Rectal smooth muscle tissue (tissue), 1 donor: Measurements from ENCODE around the gene CCP110.
A peak's percentile ranks its signal among the peaks of the same experiment; 100 is the strongest.

Experiments
- H3K27ac ChIP-seq: one replicate; pipeline ENCODE4 v1.7.0; 2013; ENCODE audit warnings: low read depth, low read length, inconsistent platforms
- H3K27me3 ChIP-seq: one replicate; pipeline ENCODE4 v1.7.0; 2013; ENCODE audit warnings: low read length; ENCODE audit not compliant: control insufficient read depth, insufficient read depth
- H3K36me3 ChIP-seq: one replicate; pipeline ENCODE4 v1.7.0; 2013; ENCODE audit warnings: low read length; ENCODE audit not compliant: control insufficient read depth, insufficient read depth
- H3K4me1 ChIP-seq: one replicate; pipeline ENCODE4 v1.7.0; 2013; ENCODE audit warnings: low read length; ENCODE audit not compliant: control insufficient read depth, insufficient read depth
- H3K4me3 ChIP-seq: one replicate; pipeline ENCODE4 v1.7.0; 2013; ENCODE audit warnings: low read length
- H3K9ac ChIP-seq: one replicate; pipeline ENCODE4 v1.7.0; 2013; ENCODE audit warnings: low read length

Gene CCP110

GRCh38 chr16:19518388-19518787 is 5.4 kb upstream of the CCP110 start:
- Histone ChIP-seq H3K27ac (no peak overlapping the region), H3K4me1 (peaks cover 3% of the 10 kb centered on the region), H3K36me3 (peaks cover 3% of the 10 kb centered on the region), H3K9ac (no peak overlapping the region), H3K4me3 (no peak overlapping the region), H3K27me3 (no peaks in the 10 kb centered on the region)

DNA sequence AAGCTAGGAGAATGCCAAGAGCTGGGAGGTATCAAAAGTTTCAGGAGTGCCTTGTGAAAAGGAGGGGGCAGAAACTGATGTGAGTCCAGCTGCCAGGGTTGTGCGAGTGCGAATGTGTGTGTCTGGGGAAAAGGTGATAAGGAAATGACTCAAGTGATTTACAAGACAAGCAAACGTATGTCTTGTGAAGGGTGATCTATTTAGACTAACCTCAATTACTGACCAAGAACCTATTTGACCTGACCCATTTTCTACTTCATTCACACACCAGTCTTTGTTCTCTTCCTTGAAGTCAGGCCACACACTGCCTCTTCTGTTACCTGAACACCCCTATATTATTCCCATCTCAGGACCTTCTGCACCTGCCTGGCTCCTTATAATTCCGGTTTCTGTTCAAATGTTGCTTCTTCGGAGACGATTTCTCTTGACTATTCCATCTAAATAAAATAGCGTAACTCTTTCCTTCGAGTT is 2.8 kb upstream of the CCP110 start:
- Histone ChIP-seq H3K27me3 (no peaks in the 10 kb centered on the region), H3K27ac (peak overlapping the region; percentile 84), H3K4me1 (peaks cover 3% of the 10 kb centered on the region), H3K4me3 (peak overlapping the region; percentile 97), H3K9ac (peak overlapping the region; percentile 90), H3K36me3 (no peaks in the 10 kb centered on the region)

GRCh38 chr16:19521471-19522396 is 2.0 kb upstream of the CCP110 start, which contains the start of gene GDE1:
Gene GDE1 (minus strand): TSS chr16:19522098. CDS start chr16:19521964, 134 bp downstream.
- no peaks in the 10 kb centered on the region for H3K36me3 ChIP-seq
- H3K27me3 ChIP-seq = no peaks in the 10 kb centered on the region
- H3K27ac ChIP-seq = peak within 1 kb of the TSS; percentile 84
- peak within 1 kb of the TSS; percentile 90 for H3K9ac ChIP-seq
- peak within 1 kb of the TSS; percentile 97 for H3K4me3 ChIP-seq
- peaks cover 3% of the 10 kb centered on the region for H3K4me1 ChIP-seq

- no peak overlapping the region for H3K9ac ChIP-seq
- no peaks in the 10 kb centered on the region for H3K27me3 ChIP-seq
- no peaks in the 10 kb centered on the region for H3K36me3 ChIP-seq
- H3K4me1 ChIP-seq = peaks cover 3% of the 10 kb centered on the region
- H3K4me3 ChIP-seq = no peak overlapping the region
- peak overlapping the region; percentile 84 for H3K27ac ChIP-seq
These were observed 1.4 kb upstream of the CCP110 start for GRCh38 chr16:19522397-19522732.

DNA sequence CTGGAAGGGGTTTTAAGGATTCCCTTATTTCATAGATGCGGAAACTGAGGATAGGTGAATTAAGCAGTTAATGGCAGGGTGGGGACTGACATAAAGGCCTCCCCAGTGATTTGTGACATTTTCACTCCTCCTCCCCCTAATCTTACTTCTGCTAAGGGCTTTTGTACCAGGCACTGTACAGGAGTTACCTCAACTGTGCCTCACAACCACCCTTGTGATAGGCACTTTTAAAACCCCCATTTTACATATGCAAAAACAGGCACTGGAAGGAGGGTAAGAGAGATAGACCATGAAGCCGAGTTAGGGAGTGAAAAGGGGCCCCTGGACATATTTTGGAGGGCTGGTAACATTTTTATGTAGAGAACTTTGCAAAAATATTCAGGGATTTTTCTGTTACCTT is 982 bp upstream of the CCP110 start:
- Histone ChIP-seq H3K36me3 (no peaks in the 10 kb centered on the region), H3K27ac (no peak overlapping the region), H3K27me3 (no peaks in the 10 kb centered on the region), H3K4me3 (no peak overlapping the region), H3K9ac (no peak overlapping the region), H3K4me1 (peaks cover 3% of the 10 kb centered on the region)

DNA sequence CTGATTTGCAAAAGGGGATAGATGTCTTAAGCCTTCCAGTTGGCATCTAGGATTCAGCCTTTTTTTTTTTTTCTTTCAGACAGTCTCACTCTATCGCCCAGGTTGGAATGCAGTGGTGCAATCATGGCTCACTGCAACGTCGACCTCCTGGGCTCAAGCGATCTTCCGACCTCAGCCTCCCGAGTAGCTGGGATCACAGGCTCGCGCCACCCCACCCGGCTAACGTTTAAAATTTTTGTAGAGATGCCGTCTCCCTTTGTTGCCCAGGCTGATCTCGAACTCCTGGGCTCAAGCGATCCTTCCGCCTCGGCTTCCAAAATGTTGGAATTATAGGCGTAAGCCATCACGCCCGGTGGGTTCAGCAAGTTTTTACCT is 571 bp upstream of the CCP110 start:
- Histone ChIP-seq H3K9ac (no peak overlapping the region), H3K27ac (no peak overlapping the region), H3K4me1 (peaks cover 3% of the 10 kb centered on the region), H3K4me3 (no peak overlapping the region), H3K36me3 (no peaks in the 10 kb centered on the region), H3K27me3 (no peaks in the 10 kb centered on the region)

DNA sequence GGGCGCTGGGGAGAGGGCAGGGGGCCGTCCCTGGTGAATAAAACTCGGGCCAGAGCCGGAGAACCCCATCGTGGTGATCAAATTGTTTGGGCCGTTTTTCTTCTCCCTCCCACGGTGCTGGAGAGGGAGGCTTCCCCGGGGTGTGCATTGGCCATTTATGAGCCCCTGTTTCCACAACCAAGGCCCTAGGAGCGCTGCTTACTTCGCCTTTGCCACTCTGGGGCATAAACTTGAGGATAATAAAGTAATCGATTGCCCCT is 544 bp downstream of the CCP110 start:
- Histone ChIP-seq H3K27ac (no peak overlapping the region), H3K27me3 (no peaks in the 10 kb centered on the region), H3K4me3 (peak overlapping the region; percentile 98), H3K36me3 (no peaks in the 10 kb centered on the region), H3K4me1 (peaks cover 3% of the 10 kb centered on the region), H3K9ac (peak overlapping the region; percentile 2)

- no peak overlapping the region for H3K27ac ChIP-seq
- no peaks in the 10 kb centered on the region for H3K27me3 ChIP-seq
- peak overlapping the region; percentile 98 for H3K4me3 ChIP-seq
- H3K36me3 ChIP-seq = no peaks in the 10 kb centered on the region
- peak overlapping the region; percentile 2 for H3K9ac ChIP-seq
- peaks cover 3% of the 10 kb centered on the region for H3K4me1 ChIP-seq
These were observed 1.1 kb downstream of the CCP110 start for GRCh38 chr16:19524616-19525384.

DNA sequence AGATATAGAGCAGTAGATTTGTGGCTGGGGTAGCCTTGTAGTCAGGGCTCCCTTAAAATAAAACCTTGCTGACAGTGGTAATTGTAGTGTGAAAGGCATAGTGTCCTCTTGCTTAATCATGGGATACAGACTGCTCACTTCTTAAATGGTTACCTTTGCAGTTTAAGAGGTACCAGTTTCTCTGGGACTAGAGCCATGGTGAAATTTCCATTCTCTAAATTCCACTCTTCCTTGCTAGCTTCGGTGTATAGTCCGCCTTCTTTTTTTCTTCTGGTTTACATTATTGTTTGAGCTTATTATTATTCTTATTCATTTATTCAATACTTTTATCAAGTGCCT is 1.6 kb downstream of the CCP110 start:
- Histone ChIP-seq H3K27ac (no peak overlapping the region), H3K27me3 (no peaks in the 10 kb centered on the region), H3K9ac (no peak overlapping the region), H3K4me1 (peaks cover 3% of the 10 kb centered on the region), H3K36me3 (no peaks in the 10 kb centered on the region), H3K4me3 (no peak overlapping the region)

GRCh38 chr16:19527161-19527560 is 3.4 kb downstream of the CCP110 start:
- H3K4me3 ChIP-seq = no peak overlapping the region
- no peaks in the 10 kb centered on the region for H3K4me1 ChIP-seq

GRCh38 chr16:19528666-19529065 is 4.9 kb downstream of the CCP110 start:
- no peaks in the 10 kb centered on the region for H3K4me1 ChIP-seq
- no peak overlapping the region for H3K9ac ChIP-seq
- no peak overlapping the region for H3K27ac ChIP-seq
- no peaks in the 10 kb centered on the region for H3K27me3 ChIP-seq
- no peak overlapping the region for H3K4me3 ChIP-seq
- no peaks in the 10 kb centered on the region for H3K36me3 ChIP-seq

More at GRCh38 chr16:19527161-19527560, 3.4 kb downstream of the CCP110 start:
- H3K9ac ChIP-seq = no peak overlapping the region
- no peaks in the 10 kb centered on the region for H3K36me3 ChIP-seq
- no peaks in the 10 kb centered on the region for H3K27me3 ChIP-seq
- H3K27ac ChIP-seq = no peak overlapping the region

GRCh38 chr16:19532601-19533000 is 8.9 kb downstream of the CCP110 start:
- Histone ChIP-seq H3K36me3 (peaks cover 3% of the 10 kb centered on the region), H3K4me1 (no peaks in the 10 kb centered on the region), H3K4me3 (no peak overlapping the region), H3K27me3 (no peaks in the 10 kb centered on the region), H3K27ac (no peak overlapping the region), H3K9ac (no peak overlapping the region)
